Left kidney (tissue), 8 donors: ENCODE data around the gene SNAP29. TPM values are rescaled to one million over a fixed set of nuclear protein-coding genes. Genes with fewer than 3 reads are reported as not detected.
"Not testable (repeated sequence)": the region's sequence is repeated elsewhere in the genome, so short reads cannot be mapped to it uniquely, and the experiment has no call there.

Source experiments
- DNase-seq: peaks from one replicate; pipeline ENCODE4 v3.0.0-alpha.2; 2013
- long read RNA-seq, 8 donors: transcript quantifications; one replicate each; lab custom pipeline, GENCODE V29; 2026
- polyA plus RNA-seq: library from polyadenylated mRNA; unstranded; fragments of 120-200 nt; gene quantifications from one replicate; pipeline ENCODE4 v1.2.1, GENCODE V29; 2013; ENCODE audit not compliant: insufficient read length

SNAP29 gene
- polyA plus RNA-seq = 30.7 TPM
- long read RNA-seq, donor 1, full-length matches to known transcripts = 22 of 28 reads
- long read RNA-seq, donor 1, partial matches to known transcripts = 6 of 28 reads
- long read RNA-seq, donor 1, other reads (novel, unspliced or antisense) = 0 of 28 reads
- long read RNA-seq, donor 2, full-length matches to known transcripts = 12 of 12 reads
- long read RNA-seq, donor 2, partial matches to known transcripts = 0 of 12 reads
- long read RNA-seq, donor 2, other reads (novel, unspliced or antisense) = 0 of 12 reads
- long read RNA-seq, donor 3, full-length matches to known transcripts = 17 of 17 reads
- long read RNA-seq, donor 3, partial matches to known transcripts = 0 of 17 reads
- long read RNA-seq, donor 3, other reads (novel, unspliced or antisense) = 0 of 17 reads
- long read RNA-seq, donor 4, full-length matches to known transcripts = 3 of 3 reads
- long read RNA-seq, donor 4, partial matches to known transcripts = 0 of 3 reads
- long read RNA-seq, donor 4, other reads (novel, unspliced or antisense) = 0 of 3 reads
- long read RNA-seq, donor 5, full-length matches to known transcripts = 22 of 22 reads
- long read RNA-seq, donor 5, partial matches to known transcripts = 0 of 22 reads
- long read RNA-seq, donor 5, other reads (novel, unspliced or antisense) = 0 of 22 reads
- long read RNA-seq, donor 6, full-length matches to known transcripts = 17 of 24 reads
- long read RNA-seq, donor 6, partial matches to known transcripts = 7 of 24 reads
- long read RNA-seq, donor 6, other reads (novel, unspliced or antisense) = 0 of 24 reads
- long read RNA-seq, donor 7, full-length matches to known transcripts = 26 of 38 reads
- long read RNA-seq, donor 7, partial matches to known transcripts = 12 of 38 reads
- long read RNA-seq, donor 7, other reads (novel, unspliced or antisense) = 0 of 38 reads
- long read RNA-seq, donor 8, full-length matches to known transcripts = 6 of 6 reads
- long read RNA-seq, donor 8, partial matches to known transcripts = 0 of 6 reads
- long read RNA-seq, donor 8, other reads (novel, unspliced or antisense) = 0 of 6 reads

DNA sequence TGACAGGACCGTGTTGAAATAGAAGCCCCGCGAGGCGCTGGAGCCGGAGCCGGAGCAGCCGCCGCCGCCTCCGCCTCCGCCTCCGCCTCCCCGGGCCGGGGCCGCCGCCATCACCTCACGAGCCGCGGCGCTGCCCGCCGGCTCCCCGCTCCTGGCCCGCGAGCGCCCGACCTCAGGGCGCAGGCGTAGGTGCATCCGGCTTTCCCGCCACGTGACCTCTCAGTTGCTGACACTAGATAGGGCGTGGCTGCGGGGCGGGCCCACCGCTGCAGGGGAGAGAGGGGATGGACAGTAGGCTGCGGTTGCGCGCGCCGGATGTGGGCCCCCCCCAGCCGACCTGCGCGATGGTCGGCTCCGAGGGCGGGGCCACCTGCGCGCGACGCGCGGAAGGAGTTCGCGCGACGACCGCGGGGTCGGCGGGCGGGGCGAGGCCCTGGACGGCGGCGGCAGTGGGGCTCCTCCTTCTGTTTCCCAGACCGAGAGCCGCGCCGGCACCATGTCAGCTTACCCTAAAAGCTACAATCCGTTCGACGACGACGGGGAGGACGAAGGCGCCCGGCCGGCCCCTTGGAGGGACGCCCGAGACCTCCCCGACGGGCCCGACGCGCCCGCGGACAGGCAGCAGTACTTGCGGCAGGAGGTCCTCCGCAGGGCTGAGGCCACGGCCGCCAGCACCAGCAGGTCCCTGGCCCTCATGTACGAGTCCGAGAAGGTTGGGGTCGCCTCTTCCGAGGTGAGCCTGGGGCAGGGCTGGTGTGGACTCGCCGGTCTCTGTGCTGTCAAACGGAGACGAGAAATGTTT, at the start of gene SNAP29, which contains the start of gene PI4KA:
TSS of gene SNAP29 (plus strand) at position 393 of the 802 bp plus-strand sequence. CDS start at position 497, 104 bp downstream.
TSS of gene PI4KA (minus strand) at position 197 of the 802 bp plus-strand sequence. CDS start at position 111, 86 bp downstream.
- peak; percentile 95 for DNase-seq

DNA sequence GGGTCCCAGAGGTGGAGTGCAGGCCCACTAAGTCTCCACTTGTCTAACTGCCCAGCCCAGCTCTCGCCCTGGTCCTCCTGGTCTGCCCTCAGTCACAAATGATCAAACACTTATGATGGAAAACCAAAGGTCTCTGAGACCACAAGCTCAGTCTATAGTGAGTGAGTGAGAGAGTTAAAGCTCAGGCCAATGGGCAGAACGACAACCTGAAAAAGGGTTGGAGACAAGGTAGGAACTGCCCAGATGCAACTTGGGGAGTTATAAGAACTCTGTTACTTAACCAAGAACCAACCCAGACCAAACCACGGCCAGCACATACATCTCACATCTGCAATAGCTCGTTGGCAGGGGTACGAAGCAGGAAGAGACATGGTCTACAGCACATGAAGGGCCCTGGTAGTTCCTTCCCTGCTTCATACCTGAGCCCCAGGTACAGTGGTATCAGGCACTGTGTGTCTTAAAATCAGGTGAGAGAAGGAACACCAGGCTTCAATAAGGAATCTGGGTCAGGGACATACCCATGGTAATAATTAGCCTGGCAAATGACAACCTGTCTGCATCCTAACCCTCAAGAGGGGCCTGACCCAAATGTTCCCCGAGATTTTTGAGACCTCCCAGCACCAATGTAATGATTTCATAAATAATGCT, 49.1 kb upstream of the SNAP29 start:
- DNase-seq = no peak

DNA sequence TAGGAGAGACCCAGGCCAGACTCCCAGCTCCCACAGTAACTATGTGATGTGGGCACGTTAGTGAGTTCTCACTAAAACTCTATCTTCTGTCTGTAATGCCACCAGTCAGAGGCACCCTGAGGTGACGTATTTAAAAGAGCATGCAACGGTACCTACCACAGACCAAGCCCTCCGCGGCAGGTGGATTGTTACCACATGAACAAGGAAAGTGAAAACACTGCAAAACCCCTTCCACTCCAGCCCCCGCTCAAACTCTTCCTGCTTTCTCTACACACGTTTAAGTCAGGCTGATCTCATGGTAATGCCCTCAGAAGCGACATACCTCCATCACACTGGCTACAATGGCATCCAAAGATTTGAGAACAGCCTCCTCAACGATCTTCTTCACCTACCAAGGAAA, 48.2 kb upstream of the SNAP29 start:
- no peak for DNase-seq

DNA sequence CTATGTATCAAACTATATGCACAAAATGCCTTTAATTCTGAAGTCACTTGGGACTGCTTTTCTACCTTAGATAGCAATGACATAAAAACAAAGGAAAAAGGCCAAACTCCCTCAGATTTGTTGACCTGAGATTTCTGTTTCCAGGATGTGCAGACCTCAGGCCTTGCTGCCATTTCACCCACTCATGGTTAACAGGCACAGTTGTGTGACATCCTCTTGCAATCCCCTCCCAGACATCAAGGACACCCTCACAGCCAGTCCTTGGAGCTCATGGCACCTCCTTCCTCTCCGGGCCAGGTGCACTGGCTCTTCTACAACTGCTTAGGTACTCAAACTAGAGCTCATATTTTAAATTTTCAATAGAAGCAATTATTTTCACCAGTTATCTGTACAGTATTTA, 47.6 kb upstream of the SNAP29 start:
- DNase-seq = no peak

DNA sequence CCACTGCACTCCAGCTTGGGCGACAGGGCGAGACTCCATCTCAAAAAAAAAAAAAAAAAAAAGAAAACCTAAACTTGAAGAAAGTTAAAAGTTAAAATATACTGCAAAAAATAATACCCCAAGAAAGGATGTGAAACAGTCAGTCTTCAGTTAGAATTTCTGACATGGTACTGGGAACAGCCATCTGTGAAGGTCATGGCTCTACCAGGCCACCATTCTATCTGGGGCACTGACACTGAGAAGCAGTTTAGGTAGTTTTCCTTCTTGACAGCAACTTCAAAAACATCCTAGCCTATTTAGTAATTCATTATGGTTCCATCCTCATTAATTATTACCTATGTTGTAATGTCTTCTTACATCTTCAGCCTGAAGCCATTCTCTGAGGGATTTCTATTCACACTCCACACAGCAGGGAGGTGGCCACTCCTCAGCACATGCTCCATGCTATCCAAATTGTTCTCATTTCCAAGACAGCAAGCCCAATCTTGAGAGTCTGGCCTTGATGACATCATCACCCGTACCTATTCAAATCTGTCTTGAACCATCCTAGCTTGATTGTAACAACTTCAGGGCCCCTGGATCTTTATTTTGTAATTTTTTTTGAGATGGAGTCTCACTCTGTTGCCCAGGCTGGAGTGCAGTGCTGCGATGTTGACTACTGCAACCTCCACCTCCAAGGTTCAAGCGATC, 46.7 kb upstream of the SNAP29 start:
- DNase-seq = no peak

DNA sequence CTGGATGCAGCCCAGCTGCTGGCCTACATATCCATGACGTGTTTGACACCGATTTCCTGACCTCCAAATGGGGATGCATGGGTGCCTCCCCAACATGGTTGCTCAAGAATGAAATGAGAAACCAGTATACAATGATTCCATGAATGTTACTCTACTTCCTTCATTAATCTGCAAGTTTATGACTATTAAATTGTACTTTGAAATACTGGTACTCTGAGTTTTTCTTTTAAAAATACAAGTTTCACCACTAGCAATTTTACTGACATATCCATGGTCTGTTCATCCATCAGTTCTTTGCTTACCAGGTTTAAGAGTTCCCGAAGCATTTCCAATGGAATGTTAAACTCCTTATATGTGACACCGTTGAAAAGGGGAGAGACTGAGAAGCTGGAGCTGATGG, 45.8 kb upstream of the SNAP29 start:
- DNase-seq = no peak

DNA sequence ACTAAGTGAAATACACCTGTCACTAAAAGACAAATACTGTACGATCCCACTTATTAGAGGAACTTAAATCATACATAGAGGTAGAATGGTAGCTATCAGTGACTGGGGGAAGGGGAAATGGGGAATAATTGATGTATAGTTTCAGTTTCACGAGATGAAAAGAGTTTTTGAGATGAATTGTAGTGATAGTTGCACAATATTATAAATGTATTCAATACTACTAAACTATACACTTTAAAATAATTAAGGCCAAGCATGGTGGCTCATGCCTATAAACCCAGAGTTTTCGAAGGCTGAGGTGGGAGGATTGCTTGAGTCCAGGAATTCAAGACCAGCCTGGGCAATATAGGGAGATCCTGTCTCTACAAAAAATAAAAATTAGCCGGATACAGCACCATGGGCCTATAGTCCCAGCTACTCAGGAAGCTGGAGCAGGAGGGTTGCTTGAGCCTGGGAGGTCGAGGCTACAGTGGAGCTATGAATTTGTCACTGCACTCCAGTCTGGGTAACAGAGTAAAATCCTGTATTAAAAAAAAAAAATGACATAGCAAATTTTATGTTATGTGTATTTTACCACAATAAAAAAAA, 44.5 kb upstream of the SNAP29 start:
- DNase-seq = no peak

DNA sequence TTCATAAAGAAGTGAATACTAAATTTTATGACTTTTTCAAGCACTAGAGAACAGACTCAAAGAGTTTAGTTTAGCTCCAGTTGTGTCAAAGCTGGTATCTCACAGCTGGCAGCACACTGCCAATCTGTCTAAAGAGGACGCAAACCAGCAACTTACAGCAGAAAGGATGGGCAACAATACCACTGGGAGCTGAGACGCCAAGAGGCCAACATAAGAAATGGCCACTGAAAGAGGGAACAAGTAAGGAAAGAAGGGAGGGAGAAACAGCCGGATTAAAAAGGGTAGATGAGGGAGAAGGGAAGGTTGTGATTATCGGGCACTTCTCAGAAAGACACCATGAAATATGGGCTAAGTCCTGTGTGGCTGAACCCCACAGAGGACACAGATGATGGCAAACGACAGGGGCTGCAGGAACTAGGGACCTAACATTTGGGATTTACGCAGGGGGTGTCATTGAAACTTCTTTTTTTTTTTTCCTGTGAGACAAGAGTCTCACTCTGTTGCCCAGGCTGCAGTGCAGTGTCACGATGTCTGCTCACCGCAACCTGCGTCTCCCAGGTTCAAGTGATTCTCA, 43.2 kb upstream of the SNAP29 start:
- no peak for DNase-seq

DNA sequence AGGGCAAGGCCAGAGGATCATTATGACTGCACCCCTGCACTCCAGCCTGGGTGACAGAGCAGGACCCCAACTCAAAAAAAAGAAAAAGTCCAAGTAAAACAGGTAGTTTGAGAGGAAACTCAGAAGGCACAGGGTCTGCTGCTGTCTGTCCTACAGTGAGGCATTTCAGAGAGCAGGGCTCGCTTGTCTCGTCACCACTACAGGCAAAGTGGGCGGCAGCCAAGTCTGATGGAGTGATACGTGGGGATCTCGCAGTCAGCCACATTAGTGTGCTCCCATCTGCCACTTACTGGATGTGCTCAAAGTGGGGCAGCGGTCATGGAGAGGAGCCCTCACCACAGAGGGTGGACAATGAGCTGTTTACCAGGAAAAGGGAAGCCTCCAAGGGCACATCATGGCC, 42.2 kb upstream of the SNAP29 start:
- DNase-seq = no peak

DNA sequence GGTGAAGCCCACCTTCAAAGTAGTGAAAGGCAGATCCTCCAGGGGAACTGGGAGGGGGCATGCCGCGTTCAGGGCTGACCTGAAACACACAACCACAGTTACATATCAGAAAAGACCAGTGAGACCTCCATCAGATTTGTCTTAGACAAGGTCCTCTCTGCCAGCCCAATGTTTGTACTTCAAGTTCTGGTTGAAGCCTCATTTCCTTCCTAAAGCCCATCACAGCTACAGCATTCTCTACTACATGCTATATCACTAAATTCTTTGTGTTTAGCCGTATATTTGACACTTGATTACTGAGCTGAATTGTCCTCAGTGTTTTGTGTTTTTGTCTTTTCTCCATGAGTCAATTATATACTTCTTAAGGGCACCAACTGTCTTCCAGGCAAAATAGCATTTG, 40.3 kb upstream of the SNAP29 start:
- DNase-seq = no peak

DNA sequence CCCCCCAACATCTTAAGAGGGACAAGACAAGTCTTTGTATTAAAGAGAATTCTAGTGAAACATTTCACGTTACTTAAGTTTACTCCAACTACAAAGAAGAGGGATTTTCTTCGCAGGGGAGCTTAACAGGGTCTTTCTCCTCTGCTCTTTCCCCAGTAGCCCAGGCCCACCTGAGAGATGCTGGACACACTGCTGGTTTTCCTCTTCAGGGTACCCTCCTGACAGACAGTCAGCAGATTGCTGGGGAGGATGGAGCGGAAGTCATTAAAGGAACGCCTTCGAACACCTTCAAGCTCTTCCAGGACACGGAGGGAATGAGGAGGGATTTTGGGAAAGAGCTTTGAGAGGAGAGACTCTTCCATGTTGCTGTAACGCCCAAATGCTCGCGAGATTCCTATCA, 39.3 kb upstream of the SNAP29 start:
- no peak for DNase-seq

DNA sequence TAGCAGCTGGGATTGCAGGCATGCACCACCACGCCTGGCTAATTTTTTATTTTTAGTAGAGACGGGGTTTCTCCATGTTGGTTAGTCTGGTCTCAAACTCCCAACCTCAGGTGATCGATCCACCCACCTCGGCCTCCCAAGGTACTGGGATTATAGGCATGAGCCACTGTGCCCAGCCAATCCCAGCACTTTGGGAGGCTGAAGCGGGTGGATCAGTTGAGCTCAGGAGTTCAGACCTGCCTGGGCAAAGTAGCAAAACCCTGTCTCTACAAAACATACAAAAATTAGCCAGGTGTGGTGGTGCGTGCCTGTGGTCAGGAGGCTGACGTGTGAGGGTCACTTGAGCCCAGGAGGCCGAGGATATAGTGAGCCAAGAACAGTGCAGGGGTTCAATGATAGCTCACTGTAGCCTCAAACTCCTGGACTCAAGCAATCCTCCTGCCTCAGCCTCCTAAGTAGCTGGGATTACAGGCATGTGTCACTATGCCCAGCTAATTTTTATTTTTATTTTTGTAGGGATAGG, 37.0 kb upstream of the SNAP29 start:
- DNase-seq = not testable (repeated sequence)

DNA sequence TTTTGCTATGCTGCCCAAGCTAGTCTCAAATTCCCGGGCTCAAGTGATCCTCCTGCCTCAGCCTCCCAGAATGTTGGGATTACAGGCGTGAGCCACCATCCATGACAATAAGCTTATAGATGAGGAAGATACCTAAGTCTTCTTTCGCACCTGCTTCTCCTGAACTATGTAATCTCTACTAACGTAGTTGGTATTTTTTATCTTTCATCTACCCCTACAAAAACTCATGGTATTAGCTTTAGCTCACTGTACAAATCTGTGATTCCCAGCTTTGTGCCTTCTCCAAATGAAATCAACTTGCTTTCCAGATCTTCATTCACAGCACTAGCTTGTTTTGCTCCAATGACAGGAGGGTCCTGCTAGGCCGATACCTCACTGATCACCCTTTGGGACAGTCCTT, 36.6 kb upstream of the SNAP29 start:
- no peak for DNase-seq

DNA sequence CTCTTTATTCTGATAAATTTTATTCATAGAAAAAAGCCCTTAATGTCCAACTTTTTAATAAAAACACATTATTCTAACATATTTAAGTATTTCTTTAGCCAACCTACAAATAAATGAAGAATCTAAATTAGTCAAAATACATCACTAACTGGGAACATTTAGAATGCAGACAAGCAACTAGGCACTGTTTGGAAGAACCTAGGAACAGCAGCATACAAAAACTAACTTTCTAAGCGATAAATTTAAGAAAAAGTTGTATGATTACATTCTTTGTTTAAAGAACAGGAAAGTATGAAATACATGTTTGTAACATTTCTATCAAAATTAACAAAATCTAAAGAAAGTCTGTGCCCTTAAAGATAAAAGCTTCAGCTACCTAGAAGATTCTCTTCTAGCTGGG, 35.5 kb upstream of the SNAP29 start:
- no peak for DNase-seq

DNA sequence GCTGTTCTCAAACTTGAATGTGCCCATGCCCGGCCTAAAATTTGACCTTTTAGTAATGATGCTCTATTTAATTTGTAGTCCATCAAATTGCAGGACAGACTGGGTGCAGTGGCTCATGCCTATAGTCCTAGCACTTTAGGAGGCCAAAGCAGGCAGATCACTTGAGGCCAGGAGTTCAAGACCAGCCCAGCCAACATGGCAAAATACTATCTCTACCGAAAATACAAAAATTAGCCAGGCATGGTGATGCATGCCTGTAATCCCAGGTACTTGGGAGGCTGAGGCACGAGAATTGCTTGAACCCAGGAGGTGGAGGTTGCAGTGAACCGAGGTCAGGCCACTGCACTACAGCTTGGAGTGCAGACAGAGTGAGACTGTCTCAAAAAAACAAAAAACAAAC, 33.6 kb upstream of the SNAP29 start:
- DNase-seq = not testable (repeated sequence)

DNA sequence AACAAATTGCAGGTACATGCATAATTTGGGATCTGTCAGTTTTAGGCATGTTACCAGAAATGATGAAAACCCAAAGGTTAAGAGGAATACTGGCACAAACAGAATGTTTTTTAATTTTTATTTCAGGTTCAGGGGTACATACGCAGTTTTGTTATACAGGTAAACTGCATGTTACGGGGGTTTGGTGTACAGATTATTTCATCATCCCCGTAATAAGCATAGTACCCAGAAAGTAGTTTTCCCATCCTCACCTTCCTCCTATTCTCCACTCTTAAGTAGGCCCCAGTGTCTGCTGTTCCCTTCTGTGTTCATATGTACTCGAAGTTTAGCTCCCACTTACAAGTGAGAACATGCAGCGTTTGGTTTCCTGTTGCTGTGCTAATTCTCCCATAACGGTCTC, 33.2 kb upstream of the SNAP29 start:
- DNase-seq = no peak

DNA sequence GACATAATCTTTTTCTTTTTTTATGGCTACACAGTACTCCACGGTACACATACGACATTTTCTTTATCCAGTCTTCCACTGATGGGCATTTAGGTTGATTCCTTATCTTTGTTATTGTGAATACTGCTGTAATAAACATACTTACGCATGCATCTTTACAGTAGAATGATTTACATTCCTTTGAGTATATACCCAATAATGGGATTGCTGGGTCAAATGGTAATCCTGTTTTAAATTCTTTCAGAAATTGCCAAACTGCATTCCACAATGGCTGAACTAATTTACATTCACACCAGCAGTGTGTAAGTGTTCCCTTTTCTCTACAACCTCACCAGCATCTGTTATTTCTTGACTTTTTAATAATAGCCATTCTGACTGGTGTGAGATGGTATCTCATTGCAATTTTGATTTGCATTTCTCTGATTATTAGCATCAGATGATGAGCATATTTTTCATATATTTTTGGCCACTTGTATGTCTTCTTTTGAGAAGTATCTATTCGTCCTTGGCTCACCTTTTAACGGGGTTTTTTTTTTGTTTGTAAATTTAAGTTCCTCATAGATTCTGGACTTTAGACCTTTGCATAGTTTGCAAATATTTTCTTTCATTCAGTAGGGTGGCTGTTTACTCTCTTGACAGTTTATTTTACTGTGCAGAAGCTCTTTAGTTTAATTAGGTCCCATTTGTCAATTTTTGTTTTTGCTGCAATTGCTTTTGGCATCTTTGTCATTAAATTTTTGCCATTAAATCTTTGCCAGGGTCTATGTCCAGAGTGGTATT, 32.2 kb upstream of the SNAP29 start:
- DNase-seq = not testable (repeated sequence)

DNA sequence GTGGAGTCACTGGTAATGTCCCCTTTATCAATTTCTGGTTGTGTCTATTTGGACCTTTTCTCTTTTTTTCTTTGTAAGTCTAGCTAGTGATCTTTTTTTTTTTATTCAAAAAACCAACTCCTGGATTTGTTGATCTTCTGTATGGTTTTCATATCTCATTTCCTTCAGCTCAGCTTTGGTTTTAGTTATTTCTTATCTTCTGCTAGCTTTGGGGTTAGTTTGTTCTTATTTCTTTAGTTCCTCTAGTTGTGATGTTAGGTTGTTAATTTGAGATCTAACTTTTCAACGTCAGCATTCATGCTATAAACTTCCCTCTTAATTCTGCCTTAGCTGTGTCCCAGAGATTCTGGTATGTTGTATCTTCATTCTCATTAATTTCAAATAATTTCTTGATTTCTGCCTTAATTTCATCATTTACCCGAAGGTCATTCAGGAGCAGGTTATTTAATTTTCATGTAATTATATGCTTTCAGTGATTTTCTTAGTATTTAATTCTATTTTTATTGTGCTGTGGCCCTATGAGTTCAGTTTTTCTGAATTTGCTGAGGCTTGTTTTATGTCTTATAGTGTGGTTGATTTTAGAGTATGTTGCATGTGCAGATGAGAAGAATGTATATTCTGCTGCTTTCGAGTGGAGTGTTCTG, 29.2 kb upstream of the SNAP29 start:
- no peak for DNase-seq
